ENCODE measurements around the gene TGM2.

DNA sequence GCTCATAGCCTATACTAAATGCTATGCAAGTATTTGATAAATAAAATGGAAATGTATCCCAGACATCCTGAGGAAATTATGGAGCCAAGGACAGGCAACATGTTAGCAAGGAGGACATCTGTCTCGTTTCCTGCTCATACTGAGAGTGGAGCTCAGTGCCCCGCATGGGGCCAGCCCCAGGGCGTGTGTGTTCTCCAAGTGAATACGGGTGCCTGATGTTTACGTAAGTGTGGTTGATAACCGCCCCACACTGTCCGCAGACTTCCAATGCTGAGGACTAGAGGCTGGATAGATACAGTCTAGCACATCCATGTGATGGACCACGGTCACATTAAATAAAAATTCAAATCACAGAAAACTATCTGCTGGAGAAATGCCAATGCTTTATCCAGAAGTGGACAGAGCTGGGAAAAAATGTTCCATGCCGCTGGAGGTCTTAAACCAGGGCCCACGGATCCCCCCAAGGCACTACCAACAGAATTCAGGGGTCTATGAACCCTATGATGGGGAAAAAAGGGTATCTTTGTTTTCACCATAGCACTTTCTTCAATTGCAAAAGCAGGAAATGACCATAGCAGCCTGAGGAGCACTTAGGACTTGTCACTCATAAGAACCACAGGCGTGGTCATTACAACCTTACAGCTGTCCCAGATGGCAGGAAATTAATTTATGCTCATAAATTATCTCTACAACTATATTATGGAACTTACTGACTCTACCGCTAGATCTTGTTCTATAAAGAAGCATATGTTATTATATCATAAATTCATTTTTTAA lies 24.9 kb downstream of the TGM2 start:
- TF ChIP-seq, protein P1, sequence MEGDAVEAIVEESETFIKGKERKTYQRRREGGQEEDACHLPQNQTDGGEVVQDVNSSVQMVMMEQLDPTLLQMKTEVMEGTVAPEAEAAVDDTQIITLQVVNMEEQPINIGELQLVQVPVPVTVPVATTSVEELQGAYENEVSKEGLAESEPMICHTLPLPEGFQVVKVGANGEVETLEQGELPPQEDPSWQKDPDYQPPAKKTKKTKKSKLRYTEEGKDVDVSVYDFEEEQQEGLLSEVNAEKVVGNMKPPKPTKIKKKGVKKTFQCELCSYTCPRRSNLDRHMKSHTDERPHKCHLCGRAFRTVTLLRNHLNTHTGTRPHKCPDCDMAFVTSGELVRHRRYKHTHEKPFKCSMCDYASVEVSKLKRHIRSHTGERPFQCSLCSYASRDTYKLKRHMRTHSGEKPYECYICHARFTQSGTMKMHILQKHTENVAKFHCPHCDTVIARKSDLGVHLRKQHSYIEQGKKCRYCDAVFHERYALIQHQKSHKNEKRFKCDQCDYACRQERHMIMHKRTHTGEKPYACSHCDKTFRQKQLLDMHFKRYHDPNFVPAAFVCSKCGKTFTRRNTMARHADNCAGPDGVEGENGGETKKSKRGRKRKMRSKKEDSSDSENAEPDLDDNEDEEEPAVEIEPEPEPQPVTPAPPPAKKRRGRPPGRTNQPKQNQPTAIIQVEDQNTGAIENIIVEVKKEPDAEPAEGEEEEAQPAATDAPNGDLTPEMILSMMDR (IDR thresholded peaks at IDR 0.05): no peak
- TF ChIP-seq EZH2 (IDR thresholded peaks at IDR 0.05; ENCODE audit: borderline replicate concordance, insufficient read depth, low read depth, low read length, poor library complexity, severe bottlenecking): no peak
